H1 (cell line): ENCODE measurements around the gene MYL3. TPM values are rescaled to one million over a fixed set of nuclear protein-coding genes. Genes with fewer than 3 reads are reported as not detected.

Experiments
- CTCF ChIP-seq, 3 experiments: IDR thresholded peaks; 1 replicate in 2 of 3; 2 replicates in 1 of 3; pipeline versions ENCODE4 v1.5.1 to v1.6.1; 2011; ENCODE audit warnings: low read length in 3 of 3, mild to moderate bottlenecking in 3 of 3, inconsistent platforms in 2 of 3, low read depth in 1 of 3, moderate library complexity in 1 of 3; ENCODE audit not compliant: insufficient read depth in 1 of 3; ENCODE audit errors: control extremely low read depth in 1 of 3
- RAD21 ChIP-seq, 2 experiments: IDR thresholded peaks in 1 of 2; conservative IDR thresholded peaks in 1 of 2; 2 replicates each; pipeline ENCODE4 v1.6.1; 2011; ENCODE audit warnings: low read depth in 2 of 2, low read length in 2 of 2, improper control_type of control experiment in 1 of 2, inconsistent platforms in 1 of 2, mild to moderate bottlenecking in 1 of 2, moderate library complexity in 1 of 2
- polyA plus RNA-seq, 7 experiments: library from polyadenylated mRNA; depleted of rRNA in 3 of 7; stranded (reverse) in 5 of 7; unstranded in 2 of 7; fragments of >200 nt in 5 of 7; fragments of 200-250 nt in 2 of 7; gene quantifications; 1 replicate in 5 of 7; 2 replicates in 1 of 7; 4 replicates in 1 of 7; pipeline versions ENCODE4 v1.2.1 to v1.2.3, GENCODE V29; 2011 to 2013; ENCODE audit warnings: missing spikeins in 2 of 7, mixed read lengths in 2 of 7
- total RNA-seq: library from RNA; stranded (reverse); fragmentation: NEBNext Ultra II Directional; extraction: Animal tissue kit (Norgen Biotek cat#: 25700); gene quantifications from 2 replicates; pipeline ENCODE4 v1.2.1, GENCODE V29; 2021

Gene MYL3
- total and polyA plus RNA-seq, 2 of the 8 experiments (the other 6 are each of a cell fraction or from before 2014, with no cell fraction given) = 0.06 TPM; not detected in 1

GRCh38 chr3:46865546-46865945 is 2.3 kb upstream of the MYL3 start (continued):
- no peak for TF ChIP-seq CTCF (IDR thresholded peaks at IDR 0.05; ENCODE audit: control extremely low read depth in 1 of 3, insufficient read depth in 1 of 3, low read depth in 1 of 3, low read length in 3 of 3)
- TF ChIP-seq RAD21 (IDR thresholded peaks at IDR 0.05 in 1 of 2, conservative IDR thresholded peaks at IDR 0.05 in 1 of 2; ENCODE audit: low read depth in 2 of 2, low read length in 2 of 2) = no peak
